ENCODE data around the gene NAALADL2. TPM values are rescaled to one million over a fixed set of nuclear protein-coding genes. Genes with fewer than 3 reads are reported as not detected.

NAALADL2 gene
- total and polyA plus RNA-seq, 2 donors (not counting 3 experiments of a cell fraction or from before 2014, with no cell fraction given) = 1.1 to 4.0 TPM

DNA sequence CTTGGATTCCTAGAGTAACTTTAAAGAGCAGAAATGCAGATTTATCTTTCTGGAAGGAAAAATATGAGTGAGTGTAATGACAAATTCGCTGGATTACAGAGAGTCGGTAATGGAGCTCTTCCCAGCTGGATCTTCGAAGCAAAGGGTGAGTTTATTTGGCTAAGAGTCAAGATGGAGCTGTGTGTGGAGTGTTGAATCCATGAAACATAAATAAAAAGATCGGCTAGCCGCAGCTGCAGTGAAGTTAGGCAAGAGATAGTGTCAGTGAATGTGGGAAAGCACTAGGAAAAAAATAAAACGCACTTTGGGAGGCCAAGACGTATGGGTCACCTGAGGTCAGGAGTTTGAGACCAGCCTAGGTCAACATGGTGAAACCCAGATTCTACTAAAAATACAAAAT is 10.3 kb downstream of the NAALADL2 start:
- DNase-seq (ENCODE audit: low read depth, low spot score) = no peak
- ChIA-PET POLR2A (interaction anchor here (0.7 kb wide), 1 partner anchor 92 kb away, joined by 8 read pairs; no protein-coding TSS in a partner anchor), CTCF (no interaction called here)
- dilution Hi-C loops (cut with MboI; ENCODE audit: extremely low pct_ligation_motif_present, low sequenced_read_pairs) (no loop called here), intact Hi-C loops (cut with micrococcal nuclease) (no loop called here)
- Histone ChIP-seq H3K36me3 (ENCODE audit: control insufficient read depth in 2 of 2, extremely low read depth in 1 of 2, insufficient read depth in 2 of 2, low read length in 2 of 2) (no peaks in the 10 kb centered on the region), H3K4me2 (ENCODE audit: insufficient read depth, low read length) (no peak overlapping the region), H4K20me1 (replicated peaks; ENCODE audit: control insufficient read depth, extremely low read depth, insufficient read depth, low read length) (no peaks in the 10 kb centered on the region), H3K27me3 (ENCODE audit: control insufficient read depth in 2 of 2, insufficient read depth in 2 of 2, low read length in 2 of 2) (no peaks in the 10 kb centered on the region), H3K9me3 (replicated peaks; ENCODE audit: control insufficient read depth, insufficient read depth, low read length) (no peaks in the 10 kb centered on the region), H3K9me1 (replicated peaks; ENCODE audit: control insufficient read depth, extremely low read depth, insufficient read depth, low read length) (peaks cover 2% of the 10 kb centered on the region), H3K9ac (replicated peaks; ENCODE audit: extremely low read depth, insufficient read depth, low read length) (no peak overlapping the region), H2AFZ (ENCODE audit: low read depth, low read length) (no peak overlapping the region), H3K4me1 (ENCODE audit: control insufficient read depth, extremely low read depth, insufficient read depth, low read length) (no peaks in the 10 kb centered on the region), H3K79me2 (ENCODE audit: control insufficient read depth, insufficient read depth, low read length) (no peaks in the 10 kb centered on the region), H3K27ac (ENCODE audit: insufficient read depth, low read depth, low read length) (no peak overlapping the region), H3K4me3 (replicated peaks in 1 of 3; ENCODE audit: insufficient read depth in 1 of 3, low read depth in 1 of 3, low read length in 3 of 3) (no peak overlapping the region)
- no peak for TF ChIP-seq POLR2A (IDR thresholded peaks at IDR 0.05; ENCODE audit: low read depth, low read length)
- no peak for TF ChIP-seq MYC (IDR thresholded peaks at IDR 0.05; ENCODE audit: low read depth, low read length)
- no peak for TF ChIP-seq POLR2AphosphoS5 (IDR thresholded peaks at IDR 0.05; ENCODE audit: insufficient read depth, low read depth, low read length)
- TF ChIP-seq, protein P1, sequence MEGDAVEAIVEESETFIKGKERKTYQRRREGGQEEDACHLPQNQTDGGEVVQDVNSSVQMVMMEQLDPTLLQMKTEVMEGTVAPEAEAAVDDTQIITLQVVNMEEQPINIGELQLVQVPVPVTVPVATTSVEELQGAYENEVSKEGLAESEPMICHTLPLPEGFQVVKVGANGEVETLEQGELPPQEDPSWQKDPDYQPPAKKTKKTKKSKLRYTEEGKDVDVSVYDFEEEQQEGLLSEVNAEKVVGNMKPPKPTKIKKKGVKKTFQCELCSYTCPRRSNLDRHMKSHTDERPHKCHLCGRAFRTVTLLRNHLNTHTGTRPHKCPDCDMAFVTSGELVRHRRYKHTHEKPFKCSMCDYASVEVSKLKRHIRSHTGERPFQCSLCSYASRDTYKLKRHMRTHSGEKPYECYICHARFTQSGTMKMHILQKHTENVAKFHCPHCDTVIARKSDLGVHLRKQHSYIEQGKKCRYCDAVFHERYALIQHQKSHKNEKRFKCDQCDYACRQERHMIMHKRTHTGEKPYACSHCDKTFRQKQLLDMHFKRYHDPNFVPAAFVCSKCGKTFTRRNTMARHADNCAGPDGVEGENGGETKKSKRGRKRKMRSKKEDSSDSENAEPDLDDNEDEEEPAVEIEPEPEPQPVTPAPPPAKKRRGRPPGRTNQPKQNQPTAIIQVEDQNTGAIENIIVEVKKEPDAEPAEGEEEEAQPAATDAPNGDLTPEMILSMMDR (IDR thresholded peaks at IDR 0.05; ENCODE audit: extremely low read depth in 1 of 2, insufficient read depth in 1 of 2, low read depth in 1 of 2, low read length in 2 of 2) = no peak
- TF ChIP-seq JUN (IDR thresholded peaks at IDR 0.05; ENCODE audit: borderline replicate concordance, insufficient read depth, insufficient read length, low read depth) = no peak
- no peak for TF ChIP-seq EZH2 (IDR thresholded peaks at IDR 0.05; ENCODE audit: borderline replicate concordance, low read depth, low read length, severe bottlenecking)
- TF ChIP-seq, protein P2, sequence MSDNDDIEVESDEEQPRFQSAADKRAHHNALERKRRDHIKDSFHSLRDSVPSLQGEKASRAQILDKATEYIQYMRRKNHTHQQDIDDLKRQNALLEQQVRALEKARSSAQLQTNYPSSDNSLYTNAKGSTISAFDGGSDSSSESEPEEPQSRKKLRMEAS (IDR thresholded peaks at IDR 0.05; ENCODE audit: insufficient read depth, insufficient read length) = no peak
- TF ChIP-seq GATA2 (IDR thresholded peaks at IDR 0.05; ENCODE audit: insufficient read depth, insufficient read length, low read depth, low read length) = no peak
- TF ChIP-seq FOS (IDR thresholded peaks at IDR 0.05; ENCODE audit: borderline replicate concordance, insufficient read depth, low read length) = no peak
- no peak for FAIRE-seq
- no TSS peak for BruUV-seq (replicated peaks)

Measured in endothelial cell of umbilical vein (primary cell).